PFSK-1 (cell line): Measurements from ENCODE around the gene TNFAIP8.

Experiments
- FOXP2 ChIP-seq: optimal IDR thresholded peaks from 2 replicates; pipeline ENCODE3; 2011; ENCODE audit warnings: borderline replicate concordance, control low read depth, inconsistent platforms; ENCODE audit not compliant: insufficient read depth; ENCODE audit errors: extremely low read length, extremely low read depth
- POLR2AphosphoS5 ChIP-seq: IDR thresholded peaks from 2 replicates; pipeline ENCODE4 v1.6.1; 2012; ENCODE audit warnings: low read depth, mild to moderate bottlenecking, control low read depth, low read length, moderate library complexity
- REST ChIP-seq, 2 experiments: IDR thresholded peaks; 2 replicates each; pipeline versions ENCODE4 v1.6.1 to v1.8.0; 2011 to 2012; ENCODE audit warnings: low read depth in 2 of 2, low read length in 2 of 2, control low read depth in 1 of 2, inconsistent platforms in 1 of 2, mild to moderate bottlenecking in 1 of 2, moderate library complexity in 1 of 2; ENCODE audit not compliant: insufficient read depth in 1 of 2
- SIN3A ChIP-seq: IDR thresholded peaks from 2 replicates; pipeline ENCODE4 v1.6.1; 2012; ENCODE audit warnings: mild to moderate bottlenecking, low read length, moderate library complexity, borderline replicate concordance; ENCODE audit not compliant: insufficient read depth
- TAF1 ChIP-seq: IDR thresholded peaks from 2 replicates; pipeline ENCODE4 v1.6.1; 2012; ENCODE audit warnings: low read length, control low read depth, borderline replicate concordance; ENCODE audit not compliant: insufficient read depth

Gene TNFAIP8

GRCh38 chr5:119409235-119409815, 53.5 kb downstream of the TNFAIP8 start:
- TF ChIP-seq POLR2AphosphoS5 = no peak
- no peak for TF ChIP-seq SIN3A
- TF ChIP-seq TAF1 = no peak
- no peak for TF ChIP-seq REST (IDR thresholded peaks at IDR 0.05; ENCODE audit: insufficient read depth in 1 of 2, low read depth in 2 of 2, low read length in 2 of 2)
- TF ChIP-seq FOXP2 = no peak

DNA sequence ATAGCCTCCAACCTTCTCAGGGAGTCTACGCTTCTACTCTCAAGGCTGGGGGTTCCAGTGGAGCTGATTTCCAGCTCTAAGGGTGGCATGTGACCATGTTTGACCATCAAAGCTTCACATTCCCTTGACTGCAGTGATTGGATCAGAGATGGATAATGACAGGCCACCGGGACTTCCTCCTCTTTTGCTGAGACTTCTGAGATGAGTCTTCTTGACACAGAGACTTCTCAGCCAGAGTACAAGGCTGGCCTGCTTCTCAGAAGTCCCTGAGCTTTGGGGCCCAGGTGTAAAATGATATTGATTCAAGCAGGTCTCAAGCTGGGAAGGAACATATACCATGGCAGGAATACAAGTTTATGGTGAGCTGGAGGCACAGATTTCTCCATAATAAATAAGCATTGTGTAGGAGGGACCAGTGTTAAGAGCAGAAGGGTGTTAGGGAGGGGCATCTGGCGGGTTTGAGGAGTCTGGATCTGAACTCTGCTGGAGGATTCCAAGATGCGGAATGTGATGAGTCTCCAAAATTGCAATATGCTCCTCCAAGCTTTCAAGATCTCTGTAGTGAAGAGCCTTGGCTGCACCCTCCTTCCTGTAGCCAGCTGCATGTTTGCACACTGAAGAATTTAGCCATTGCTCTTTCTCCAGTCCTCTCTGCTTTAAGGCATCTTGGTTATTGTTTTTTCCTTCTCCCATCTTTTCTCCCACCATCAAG, 54.8 kb downstream of the TNFAIP8 start:
- no peak for TF ChIP-seq FOXP2

DNA sequence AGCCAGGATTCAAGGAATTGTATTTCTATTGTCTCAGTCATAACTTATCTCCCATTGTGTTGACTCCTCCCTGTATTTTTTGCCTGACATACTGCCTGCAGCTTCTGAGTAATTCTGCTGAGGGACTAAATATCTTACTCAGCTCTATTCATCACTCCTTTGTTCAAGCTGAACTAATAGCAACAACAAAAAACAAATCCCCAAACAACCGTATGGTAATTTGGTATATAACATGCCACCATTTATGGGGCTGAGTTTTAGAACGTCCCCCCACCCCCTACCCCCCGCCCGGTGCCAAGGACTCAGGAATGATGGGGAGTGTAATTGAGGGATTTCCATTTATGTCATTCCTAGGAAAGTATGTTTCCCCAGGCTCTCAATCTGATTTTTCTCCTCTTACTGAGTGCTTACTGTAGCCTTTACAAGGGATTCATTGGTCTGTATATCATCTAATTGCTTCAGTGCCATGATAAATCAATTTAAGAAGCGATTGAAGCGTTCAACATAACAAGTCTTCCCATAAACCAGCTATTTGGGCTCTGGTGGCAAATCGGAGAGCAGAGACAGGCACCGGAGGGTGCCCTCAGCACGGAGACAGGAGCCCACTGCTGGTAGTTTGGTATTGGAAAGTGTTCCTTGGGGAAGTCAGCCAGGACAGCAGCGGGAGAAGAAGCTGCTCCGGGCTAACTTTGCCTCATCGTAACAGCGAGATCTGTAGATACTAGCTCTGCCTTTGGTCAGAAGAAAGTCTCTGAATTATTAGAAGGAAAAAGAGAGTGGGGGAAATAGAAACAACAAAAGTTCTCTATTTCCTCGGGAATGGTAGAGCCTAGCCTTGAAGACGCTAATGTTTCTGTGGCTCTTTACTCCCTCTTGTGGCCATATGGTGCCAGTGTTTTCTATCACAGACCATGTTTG, 55.8 kb downstream of the TNFAIP8 start:
- TF ChIP-seq FOXP2 (no peak), POLR2AphosphoS5 (no peak), REST (IDR thresholded peaks at IDR 0.05; ENCODE audit: insufficient read depth in 1 of 2, low read depth in 2 of 2, low read length in 2 of 2) (no peak), TAF1 (no peak)

DNA sequence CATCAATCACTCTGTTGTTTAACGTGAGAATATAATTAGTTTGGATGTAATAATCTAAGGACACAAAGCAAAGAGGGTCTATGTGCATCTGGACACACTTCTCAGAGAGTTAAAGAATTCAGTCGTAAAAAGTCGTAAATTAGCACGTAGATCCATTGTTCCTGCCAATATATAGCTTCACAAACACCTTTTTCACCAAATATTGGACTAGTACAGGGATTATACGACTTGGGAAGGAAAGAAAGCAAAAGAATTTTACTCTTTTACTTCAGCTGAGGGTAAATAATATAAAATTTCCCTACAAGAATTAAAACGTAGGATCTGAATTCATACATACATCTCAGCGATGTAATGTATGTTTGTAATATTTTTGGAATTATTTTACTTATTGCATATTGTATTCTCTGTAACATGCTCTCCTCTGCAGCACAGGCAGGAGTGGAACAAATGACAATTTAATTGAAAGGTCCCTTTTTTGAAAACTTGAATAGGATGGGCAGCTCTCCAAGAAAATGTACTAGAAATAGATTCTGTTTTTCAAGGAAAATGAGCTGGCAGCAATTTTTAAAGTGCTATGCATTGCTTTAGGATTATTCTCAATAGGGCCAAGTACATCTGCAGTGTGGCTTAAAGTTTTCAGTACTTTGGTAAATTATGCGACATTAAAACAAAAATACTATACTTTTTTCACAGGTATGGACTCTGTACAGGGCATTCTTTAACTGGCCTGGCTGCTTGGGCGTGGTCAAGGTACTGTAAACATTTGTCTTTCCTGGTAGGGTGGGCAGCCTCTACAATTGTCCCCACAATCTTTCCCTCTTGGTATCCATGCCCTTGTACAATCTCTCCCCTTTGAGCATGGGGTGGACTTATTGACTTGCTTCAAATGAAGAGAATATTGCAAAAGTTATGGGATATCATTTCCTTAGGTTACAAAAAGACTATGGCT, 56.7 kb downstream of the TNFAIP8 start:
- TF ChIP-seq FOXP2 = no peak

GRCh38 chr5:119417891-119418605, 62.2 kb downstream of the TNFAIP8 start:
- no peak for TF ChIP-seq POLR2AphosphoS5
- TF ChIP-seq REST (IDR thresholded peaks at IDR 0.05; ENCODE audit: insufficient read depth in 1 of 2, low read depth in 2 of 2, low read length in 2 of 2) = no peak
- TF ChIP-seq SIN3A = no peak
- TF ChIP-seq TAF1 = no peak
- TF ChIP-seq FOXP2 = no peak
